GM19468 (cell line): ENCODE data around the gene TAB3.

Experiments
- ATAC-seq: cut with Tn5 transposase; IDR thresholded peaks from one replicate; pipeline ENCODE4 v1.9.1; 2021; ENCODE audit warnings: mild to moderate bottlenecking, moderate library complexity, moderate number of reproducible peaks; ENCODE audit not compliant: unreplicated experiment; ENCODE audit errors: extremely low read depth

TAB3 gene

DNA sequence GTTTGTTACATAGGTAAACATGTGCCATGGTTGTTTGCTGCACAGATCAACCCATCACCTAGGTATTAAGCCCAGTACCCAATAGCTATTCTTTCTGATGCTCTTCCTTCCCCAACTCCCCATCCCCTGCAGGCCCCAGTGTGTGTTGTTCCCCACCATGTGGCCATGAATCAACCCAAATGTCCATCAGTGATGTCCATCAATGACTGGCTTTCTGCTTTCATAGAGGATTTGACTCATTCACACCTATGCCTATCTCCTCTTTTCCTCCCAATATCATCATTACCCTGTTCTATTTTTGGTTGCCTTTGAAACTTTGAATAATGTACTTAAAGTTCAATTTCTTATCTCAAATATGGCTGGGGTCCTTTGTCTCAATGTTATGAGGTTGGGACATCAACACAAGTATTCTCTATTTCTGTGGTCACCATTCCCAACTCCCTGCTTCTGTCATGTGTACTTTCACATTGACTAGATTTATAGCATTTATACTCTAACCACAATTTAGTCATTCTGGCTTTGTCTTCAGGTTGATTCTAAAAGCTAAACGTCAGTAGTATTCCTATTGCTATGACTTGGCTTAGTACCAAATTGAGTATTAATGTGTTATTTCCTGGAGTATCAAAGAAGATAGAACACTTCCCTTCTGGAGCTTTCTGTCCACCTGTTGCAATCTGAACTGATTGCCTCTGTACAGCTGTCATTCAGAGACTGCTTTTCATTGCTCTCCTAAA lies 107.2 kb downstream of the TAB3 start:
- no peak for ATAC-seq

DNA sequence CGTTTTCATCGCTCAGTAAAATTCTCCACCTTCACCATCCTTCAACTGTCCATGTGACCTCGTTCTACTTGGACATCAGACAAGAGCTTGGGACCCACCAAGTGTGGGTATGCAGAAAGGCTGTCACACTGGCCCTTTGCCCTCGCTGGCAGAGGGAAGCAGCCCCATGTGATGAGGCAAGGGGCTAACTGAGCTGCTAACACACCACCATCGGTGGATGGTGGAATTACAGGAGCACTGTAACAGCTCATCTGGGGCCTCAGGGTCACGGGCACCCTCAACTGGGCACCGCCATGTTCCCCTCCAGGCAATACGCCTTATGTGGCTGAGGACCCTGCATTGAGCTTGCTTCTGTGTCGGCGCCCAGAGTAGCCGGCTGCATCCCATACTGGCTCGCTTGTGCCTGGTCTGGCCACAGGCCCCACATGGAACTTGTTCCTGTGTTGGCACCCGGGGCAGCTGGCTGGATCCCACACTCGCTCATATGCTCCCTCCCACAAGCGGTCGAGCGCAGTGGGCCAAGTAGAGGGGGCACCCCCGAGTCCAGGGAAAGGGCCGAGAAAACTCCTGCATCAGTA lies 109.5 kb downstream of the TAB3 start:
- no peak for ATAC-seq

- ATAC-seq = no peak
Observed at GRCh38 chrX:30777575-30777974, 111.5 kb downstream of the TAB3 start.
